Upper lobe of left lung (tissue), 4 donors: ENCODE results near the gene ALKBH5.

ENCODE experiments used
- POLR2A ChIP-seq, 4 donors: fragments of 450-650 bp; IDR thresholded peaks; one replicate each; pipeline ENCODE4 v1.5.1; 2016 to 2017; ENCODE audit warnings: antibody characterized with exemption in 4 of 4, mild to moderate bottlenecking in 2 of 4
- POLR2AphosphoS5 ChIP-seq, 2 donors: sonication (generic); formaldehyde crosslinking; IDR thresholded peaks; one replicate each; pipeline ENCODE4 v1.5.1; 2017; ENCODE audit warnings: antibody characterized with exemption in 2 of 2
- TF ChIP-seq, protein P1 (sequence below), 6 experiments: fragments of 450-650 bp in 4 of 6; fragments of 200-600 bp in 2 of 6; sonication (generic) in 2 of 6; IDR thresholded peaks; one replicate each; pipeline ENCODE4 v1.5.1; 2016 to 2019; ENCODE audit warnings: antibody characterized with exemption in 6 of 6

DNA sequence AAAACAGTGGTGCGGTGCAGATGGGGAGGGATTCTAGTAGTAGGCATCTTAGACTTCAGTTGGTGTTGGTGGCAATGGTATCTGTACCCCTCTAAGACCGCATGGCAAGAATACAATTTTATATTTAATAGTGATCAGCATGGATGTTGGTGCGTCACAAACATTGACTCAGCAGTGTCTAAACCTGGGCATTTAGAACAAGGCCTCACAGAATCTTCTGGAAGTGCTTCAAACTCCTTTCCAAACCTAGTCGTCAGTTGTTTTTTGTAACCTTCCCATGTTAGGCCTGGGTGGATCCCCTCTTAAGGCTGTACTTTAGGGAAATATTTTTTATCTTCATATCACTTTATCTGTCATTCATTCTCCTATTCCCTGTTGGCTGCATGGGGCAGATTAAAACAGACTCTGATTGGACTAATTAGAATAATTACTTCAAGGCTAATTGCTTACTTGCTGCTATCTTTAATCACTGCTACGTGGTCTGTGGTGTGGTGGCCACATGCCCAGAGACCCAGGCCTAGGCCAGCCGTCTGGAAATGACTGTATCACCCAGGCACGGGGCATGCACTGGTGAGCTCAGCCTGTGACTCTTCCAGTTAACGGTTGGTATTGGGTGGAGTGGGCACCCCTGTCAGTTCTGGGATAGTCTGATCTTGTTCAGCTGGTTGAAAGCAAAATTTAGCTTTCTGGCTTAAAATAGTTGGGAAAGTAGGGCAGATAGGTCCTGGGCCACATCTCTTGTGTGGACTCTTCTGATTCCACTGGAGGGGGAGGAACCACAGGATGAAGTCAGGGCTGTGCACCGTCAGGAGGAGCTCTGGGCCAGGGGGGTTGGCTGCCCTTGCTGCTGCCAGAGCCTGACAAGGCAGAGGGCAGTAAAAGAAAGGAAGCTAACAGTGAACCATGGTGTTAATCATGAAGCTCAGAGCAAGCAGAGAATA, 4.5 kb downstream of the ALKBH5 start:
- TF ChIP-seq, protein P1, sequence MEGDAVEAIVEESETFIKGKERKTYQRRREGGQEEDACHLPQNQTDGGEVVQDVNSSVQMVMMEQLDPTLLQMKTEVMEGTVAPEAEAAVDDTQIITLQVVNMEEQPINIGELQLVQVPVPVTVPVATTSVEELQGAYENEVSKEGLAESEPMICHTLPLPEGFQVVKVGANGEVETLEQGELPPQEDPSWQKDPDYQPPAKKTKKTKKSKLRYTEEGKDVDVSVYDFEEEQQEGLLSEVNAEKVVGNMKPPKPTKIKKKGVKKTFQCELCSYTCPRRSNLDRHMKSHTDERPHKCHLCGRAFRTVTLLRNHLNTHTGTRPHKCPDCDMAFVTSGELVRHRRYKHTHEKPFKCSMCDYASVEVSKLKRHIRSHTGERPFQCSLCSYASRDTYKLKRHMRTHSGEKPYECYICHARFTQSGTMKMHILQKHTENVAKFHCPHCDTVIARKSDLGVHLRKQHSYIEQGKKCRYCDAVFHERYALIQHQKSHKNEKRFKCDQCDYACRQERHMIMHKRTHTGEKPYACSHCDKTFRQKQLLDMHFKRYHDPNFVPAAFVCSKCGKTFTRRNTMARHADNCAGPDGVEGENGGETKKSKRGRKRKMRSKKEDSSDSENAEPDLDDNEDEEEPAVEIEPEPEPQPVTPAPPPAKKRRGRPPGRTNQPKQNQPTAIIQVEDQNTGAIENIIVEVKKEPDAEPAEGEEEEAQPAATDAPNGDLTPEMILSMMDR (IDR thresholded peaks at IDR 0.05), result no peak
- TF ChIP-seq POLR2AphosphoS5 (IDR thresholded peaks at IDR 0.05), result no peak
- no peak for TF ChIP-seq POLR2A (IDR thresholded peaks at IDR 0.05)
